H1 (cell line): ENCODE results near the gene TCFL5. TPM values are rescaled to one million over a fixed set of nuclear protein-coding genes. Genes with fewer than 3 reads are reported as not detected.

Experiments used
- CTCF ChIA-PET: fragments of 300-600 bp; sonication (Branson Sonifier 250); formaldehyde crosslinking; loops from one replicate; lab custom pipeline; 2021; ENCODE audit not compliant: partially characterized antibody; lab: Charles Lee
- POLR2A ChIA-PET: fragments of 300-600 bp; sonication (Branson Sonifier 250); formaldehyde crosslinking; loops from one replicate; lab custom pipeline; 2021; ENCODE audit warnings: inconsistent platforms; ENCODE audit not compliant: partially characterized antibody; lab: Charles Lee
- DNase-seq, 2 experiments: peaks; one replicate each; pipeline versions ENCODE4 v3.0.0 to v3.0.0-alpha.2; 2010 to 2022; ENCODE audit warnings: low spot score in 2 of 2, low read depth in 1 of 2, mixed read lengths in 1 of 2
- FAIRE-seq: peaks from 2 replicates; lab custom pipeline; 2011; peaks lifted over from hg19 to GRCh38; lab: Jason Lieb, UNC
- H2AFZ ChIP-seq: 2 replicates; pipeline ENCODE4 v1.8.1; 2012; ENCODE audit warnings: low read length, inconsistent platforms
- H2AK5ac ChIP-seq: 2 replicates; pipeline ENCODE4 v1.6.1; 2013; ENCODE audit warnings: low read depth, low read length
- H2BK120ac ChIP-seq: replicated peaks from 2 replicates; pipeline ENCODE3; 2013; ENCODE audit warnings: low read depth, low read length, inconsistent platforms
- H2BK12ac ChIP-seq: 2 replicates; pipeline ENCODE4 v1.6.1; 2013; ENCODE audit warnings: low read depth, low read length
- H2BK15ac ChIP-seq: 2 replicates; pipeline ENCODE4 v1.6.1; 2013; ENCODE audit warnings: low read length
- H2BK20ac ChIP-seq: 2 replicates; pipeline ENCODE4 v1.6.1; 2013; ENCODE audit warnings: low read length
- H2BK5ac ChIP-seq: 2 replicates; pipeline ENCODE4 v1.6.1; 2013; ENCODE audit warnings: low read depth, low read length
- H3K14ac ChIP-seq: 2 replicates; pipeline ENCODE4 v1.6.1; 2013; ENCODE audit warnings: inconsistent platforms; ENCODE audit not compliant: insufficient read length
- H3K18ac ChIP-seq: 2 replicates; pipeline ENCODE4 v1.6.1; 2013; ENCODE audit warnings: low read length; ENCODE audit errors: extremely low read depth
- H3K23ac ChIP-seq: 2 replicates; pipeline ENCODE4 v1.6.1; 2013; ENCODE audit warnings: inconsistent platforms; ENCODE audit not compliant: insufficient read length
- H3K23me2 ChIP-seq: 2 replicates; pipeline ENCODE4 v1.6.1; 2013; ENCODE audit warnings: low read depth, low read length
- H3K27ac ChIP-seq: 2 replicates; pipeline ENCODE4 v1.6.1; 2011; ENCODE audit warnings: low read depth, low read length, inconsistent platforms
- H3K27me3 ChIP-seq, 4 experiments: replicated peaks in 1 of 4; 1 replicate in 1 of 4; 2 replicates in 3 of 4; pipeline versions ENCODE4 v1.6.1 to v1.8.1; 2011 to 2013; ENCODE audit warnings: low read length in 3 of 4, mild to moderate bottlenecking in 3 of 4, inconsistent platforms in 2 of 4, mixed read lengths in 2 of 4, moderate library complexity in 1 of 4; ENCODE audit not compliant: control insufficient read depth in 3 of 4, insufficient read depth in 3 of 4; ENCODE audit errors: extremely low read depth in 1 of 4
- H3K36me3 ChIP-seq, 4 experiments: 2 replicates each; pipeline versions ENCODE4 v1.6.1 to v1.8.1; 2011 to 2013; ENCODE audit warnings: mild to moderate bottlenecking in 4 of 4, low read length in 3 of 4, moderate library complexity in 2 of 4, control low read depth in 1 of 4, inconsistent platforms in 1 of 4; ENCODE audit not compliant: insufficient read depth in 4 of 4, control insufficient read depth in 2 of 4
- H3K4ac ChIP-seq: replicated peaks from 2 replicates; pipeline ENCODE3; 2013; ENCODE audit warnings: low read length, low read depth, mixed read lengths, inconsistent platforms; ENCODE audit not compliant: insufficient read length
- H3K4me1 ChIP-seq, 4 experiments: replicated peaks in 1 of 4; 1 replicate in 1 of 4; 2 replicates in 3 of 4; pipeline versions ENCODE4 v1.6.1 to v1.8.1; 2011 to 2013; ENCODE audit warnings: low read length in 3 of 4, inconsistent platforms in 2 of 4, mixed read lengths in 1 of 4; ENCODE audit not compliant: insufficient read depth in 4 of 4, control insufficient read depth in 3 of 4
- H3K4me2 ChIP-seq, 2 experiments: 2 replicates each; pipeline versions ENCODE4 v1.6.1 to v1.8.1; 2011 to 2013; ENCODE audit warnings: low read depth in 2 of 2, low read length in 2 of 2, control low read depth in 1 of 2, inconsistent platforms in 1 of 2, mild to moderate bottlenecking in 1 of 2; ENCODE audit not compliant: insufficient read depth in 1 of 2
- H3K4me3 ChIP-seq, 4 experiments: fragments of 200-600, 300-600 bp in 1 of 4; sonication (generic), shearing (Covaris generic), sonication (Bioruptor Twin) in 1 of 4; 2 replicates each; pipeline versions ENCODE4 v1.5.1 to v1.8.1; 2011 to 2016; ENCODE audit warnings: low read length in 4 of 4, low read depth in 3 of 4, control low read depth in 2 of 4, inconsistent platforms in 2 of 4, mild to moderate bottlenecking in 2 of 4, mixed read lengths in 1 of 4, moderate library complexity in 1 of 4; ENCODE audit not compliant: insufficient read depth in 2 of 4; ENCODE audit errors: extremely low read depth in 1 of 4
- H3K56ac ChIP-seq: replicated peaks from 2 replicates; pipeline ENCODE3; 2013; ENCODE audit warnings: low read depth, mild to moderate bottlenecking, mixed read lengths, low read length, inconsistent platforms; ENCODE audit not compliant: insufficient read length
- H3K79me1 ChIP-seq: 2 replicates; pipeline ENCODE4 v1.6.1; 2013; ENCODE audit warnings: low read depth, low read length, control low read depth
- H3K79me2 ChIP-seq, 2 experiments: 2 replicates each; pipeline versions ENCODE4 v1.6.1 to v1.8.1; 2012 to 2013; ENCODE audit warnings: low read length in 2 of 2, mild to moderate bottlenecking in 2 of 2, inconsistent platforms in 1 of 2; ENCODE audit not compliant: insufficient read depth in 2 of 2, control insufficient read depth in 1 of 2
- H3K9ac ChIP-seq, 4 experiments: replicated peaks in 1 of 4; 1 replicate in 1 of 4; 2 replicates in 3 of 4; pipeline versions ENCODE4 v1.6.1 to v1.8.1; 2011 to 2013; ENCODE audit warnings: low read depth in 3 of 4, low read length in 3 of 4, control low read depth in 2 of 4, mild to moderate bottlenecking in 2 of 4, moderate library complexity in 2 of 4, inconsistent platforms in 1 of 4; ENCODE audit errors: extremely low read depth in 1 of 4
- H3K9me3 ChIP-seq, 2 experiments: 2 replicates each; pipeline versions ENCODE4 v1.6.1 to v1.8.1; 2012 to 2013; ENCODE audit warnings: mild to moderate bottlenecking in 2 of 2, moderate library complexity in 2 of 2, control low read depth in 1 of 2, inconsistent platforms in 1 of 2, low read depth in 1 of 2, low read length in 1 of 2, mixed read lengths in 1 of 2; ENCODE audit not compliant: insufficient read depth in 2 of 2
- H4K20me1 ChIP-seq, 2 experiments: replicated peaks in 1 of 2; 2 replicates each; pipeline versions ENCODE3 to v1.8.1; 2011 to 2013; ENCODE audit warnings: inconsistent platforms in 2 of 2, low read length in 2 of 2, mild to moderate bottlenecking in 1 of 2; ENCODE audit not compliant: insufficient read depth in 2 of 2, control insufficient read depth in 1 of 2
- H4K5ac ChIP-seq: 2 replicates; pipeline ENCODE4 v1.6.1; 2013; ENCODE audit warnings: low read length, low read depth, mixed read lengths, inconsistent platforms; ENCODE audit not compliant: insufficient read length
- H4K8ac ChIP-seq: 2 replicates; pipeline ENCODE4 v1.8.0; 2013; ENCODE audit warnings: mild to moderate bottlenecking, moderate library complexity, low read length, inconsistent platforms; ENCODE audit not compliant: insufficient read depth; ENCODE audit errors: extremely low read depth
- H4K91ac ChIP-seq: replicated peaks from 2 replicates; pipeline ENCODE3; 2013; ENCODE audit warnings: low read length, mixed read lengths, inconsistent platforms; ENCODE audit not compliant: insufficient read length
- ATF2 ChIP-seq: IDR thresholded peaks from 2 replicates; pipeline ENCODE4 v1.6.1; 2012; ENCODE audit warnings: low read length, inconsistent platforms
- BCL11A ChIP-seq, 2 experiments: IDR thresholded peaks; one replicate each; pipeline ENCODE4 v1.6.1; 2011; ENCODE audit warnings: low read depth in 2 of 2, low read length in 2 of 2, mild to moderate bottlenecking in 2 of 2
- SP4 ChIP-seq: IDR thresholded peaks from 2 replicates; pipeline ENCODE4 v1.6.1; 2012; ENCODE audit warnings: low read length, inconsistent platforms
- SUZ12 ChIP-seq: fragments of 200-600 bp; sonication (generic); IDR thresholded peaks from 2 replicates; pipeline ENCODE4 v1.6.1; 2012; ENCODE audit warnings: mild to moderate bottlenecking, inconsistent platforms, low read length, moderate library complexity, mixed read lengths
- TAF1 ChIP-seq: IDR thresholded peaks from 2 replicates; pipeline ENCODE4 v1.6.1; 2011; ENCODE audit warnings: mild to moderate bottlenecking, low read depth, low read length
- WGBS, 2 experiments: shearing (Covaris generic) in 1 of 2; methylation state at CpG; one replicate each; pipeline versions ENCODE4 v1.1.6 to v1.1.7; 2013 to 2015; ENCODE audit warnings: low lambda C conversion rate in 2 of 2, mixed read lengths in 2 of 2, inconsistent platforms in 1 of 2, low coverage in 1 of 2, missing lambda C conversion rate in 1 of 2; ENCODE audit not compliant: insufficient replicate concordance in 2 of 2, insufficient coverage in 1 of 2, insufficient read length in 1 of 2; ENCODE audit errors: extremely low coverage in 1 of 2, missing lambda C conversion rate in 1 of 2; 5-methylcytosine and 5-hydroxymethylcytosine counted together
- polyA plus RNA-seq, 7 experiments: library from polyadenylated mRNA; depleted of rRNA in 3 of 7; stranded (reverse) in 5 of 7; unstranded in 2 of 7; fragments of >200 nt in 5 of 7; fragments of 200-250 nt in 2 of 7; gene quantifications; 1 replicate in 5 of 7; 2 replicates in 1 of 7; 4 replicates in 1 of 7; pipeline versions ENCODE4 v1.2.1 to v1.2.3, GENCODE V29; 2011 to 2013; ENCODE audit warnings: missing spikeins in 2 of 7, mixed read lengths in 2 of 7
- total RNA-seq: library from RNA; stranded (reverse); fragmentation: NEBNext Ultra II Directional; extraction: Animal tissue kit (Norgen Biotek cat#: 25700); gene quantifications from 2 replicates; pipeline ENCODE4 v1.2.1, GENCODE V29; 2021
- TF ChIP-seq, protein P1 (sequence below): IDR thresholded peaks from 2 replicates; pipeline ENCODE4 v1.6.1; 2011; ENCODE audit warnings: low read length, improper control_type of control experiment

The TCFL5 gene
- total and polyA plus RNA-seq, 2 of the 8 experiments (the other 6 are each of a cell fraction or from before 2014, with no cell fraction given): 6.2 to 15.0 TPM

- Histone ChIP-seq H3K9ac (no peak overlapping the region), H3K14ac (no peak overlapping the region), H3K4me2 (no peak overlapping the region), H4K20me1 (peaks cover 0 to 15% of the 10 kb centered on the region in 2 experiments), H2BK12ac (no peak overlapping the region), H3K23me2 (peaks cover 9% of the 10 kb centered on the region; the same call in 1 of the 2 replicates), H3K79me1 (peaks cover under 1% of the 10 kb centered on the region; the same call in 1 of the 2 replicates), H3K56ac (no peak overlapping the region), H2AFZ (no peak overlapping the region), H3K23ac (no peak overlapping the region), H3K18ac (no peak overlapping the region), H3K36me3 (peaks cover 2 to 26% (median 9%) of the 10 kb centered on the region in 4 experiments; a peak in 4 of 8 replicates), H2BK120ac (no peak overlapping the region), H3K27ac (no peak overlapping the region), H4K5ac (no peak overlapping the region), H2BK15ac (no peak overlapping the region), H3K4me3 (no peak overlapping the region), H2AK5ac (no peak overlapping the region), H4K8ac (no peak overlapping the region), H3K27me3 (peaks cover 0 to 12% (median 6%) of the 10 kb centered on the region in 4 experiments; a peak in 5 of 7 replicates), H3K4me1 (peaks cover 0 to 9% (median 3%) of the 10 kb centered on the region in 4 experiments; a peak in 6 of 7 replicates), H3K4ac (no peak overlapping the region), H4K91ac (no peak overlapping the region), H3K79me2 (no peaks in the 10 kb centered on the region), H3K9me3 (no peaks in the 10 kb centered on the region), H2BK20ac (no peak overlapping the region), H2BK5ac (no peak overlapping the region)
- DNase-seq (no peak), FAIRE-seq (no peak)
- POLR2A ChIA-PET: interaction anchor here (0.7 to 1.4 kb wide), 3 partner anchors 9 to 16 kb away, joined by 3 to 6 read pairs (median 3); partner anchors contain the start of gene COL9A3
- 87% methylated on average over 26 of the region's 26 CpGs; no CpG with 5 or more reads in 1 of the 2 experiments for WGBS, 2 experiments
- CTCF ChIA-PET: interaction anchor here (0.8 to 2.1 kb wide), 2 partner anchors 9 to 48 kb away, joined by 5 read pairs; no protein-coding TSS in a partner anchor
- no peak for TF ChIP-seq TAF1
- TF ChIP-seq ATF2: no peak
- TF ChIP-seq BCL11A (IDR thresholded peaks at IDR 0.05; ENCODE audit: low read depth in 2 of 2, low read length in 2 of 2): no peak
- TF ChIP-seq, protein P1, sequence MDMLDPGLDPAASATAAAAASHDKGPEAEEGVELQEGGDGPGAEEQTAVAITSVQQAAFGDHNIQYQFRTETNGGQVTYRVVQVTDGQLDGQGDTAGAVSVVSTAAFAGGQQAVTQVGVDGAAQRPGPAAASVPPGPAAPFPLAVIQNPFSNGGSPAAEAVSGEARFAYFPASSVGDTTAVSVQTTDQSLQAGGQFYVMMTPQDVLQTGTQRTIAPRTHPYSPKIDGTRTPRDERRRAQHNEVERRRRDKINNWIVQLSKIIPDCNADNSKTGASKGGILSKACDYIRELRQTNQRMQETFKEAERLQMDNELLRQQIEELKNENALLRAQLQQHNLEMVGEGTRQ: no peak
- no peak for TF ChIP-seq SP4
- TF ChIP-seq SUZ12: no peak
These were observed 61.0 kb downstream of the TCFL5 start for GRCh38 chr20:62800314-62801259.
